Urinary bladder (tissue), 4 donors: Measurements from ENCODE around the gene GAK. TPM values are rescaled to one million over a fixed set of nuclear protein-coding genes. Genes with fewer than 3 reads are reported as not detected.

Source experiments
- DNase-seq: peaks from one replicate; pipeline ENCODE4 v3.0.0-alpha.2; 2015; ENCODE audit errors: extremely low spot score
- H3K27ac ChIP-seq: one replicate; pipeline ENCODE4 v1.5.1; 2013; ENCODE audit warnings: low read depth, mild to moderate bottlenecking, moderate library complexity
- H3K36me3 ChIP-seq: one replicate; pipeline ENCODE4 v1.6.1; 2013; ENCODE audit warnings: mild to moderate bottlenecking, moderate library complexity; ENCODE audit not compliant: insufficient read depth
- H3K4me1 ChIP-seq: one replicate; pipeline ENCODE4 v1.6.1; 2013; ENCODE audit warnings: mild to moderate bottlenecking, moderate library complexity; ENCODE audit not compliant: insufficient read depth
- H3K4me3 ChIP-seq: one replicate; pipeline ENCODE4 v1.5.1; 2013; ENCODE audit warnings: low read depth, low read length
- WGBS: extraction: QIAGEN DNeasy Blood & Tissue Kit; methylation state at CpG from one replicate; pipeline ENCODE4 v1.1.7; 2013; 5-methylcytosine and 5-hydroxymethylcytosine counted together
- polyA plus RNA-seq: library from polyadenylated mRNA; stranded (reverse); fragments of 200-250 nt; gene quantifications from one replicate; pipeline ENCODE4 v1.2.3, GENCODE V29; 2013
- total RNA-seq: library from RNA; depleted of rRNA; stranded (reverse); fragments of >200 nt; gene quantifications from one replicate; pipeline ENCODE4 v1.2.3, GENCODE V29; 2014
- donor health status: healthy with polysubstance abuse.
- donor health status: healthy.

The GAK gene
- total and polyA plus RNA-seq, 2 donors, result 44.8 to 76.2 TPM

- WGBS, result 66% methylated on average over 23 of the region's 23 CpGs
- H3K4me3 ChIP-seq, result no peak overlapping the region
- H3K27ac ChIP-seq, result no peak overlapping the region
- no peaks in the 10 kb centered on the region for H3K36me3 ChIP-seq
- DNase-seq, result no peak
- H3K4me1 ChIP-seq, result peaks cover 1% of the 10 kb centered on the region
Measured at GRCh38 chr4:830601-831482, 101.3 kb downstream of the GAK start.

GRCh38 chr4:829761-830600, 102.1 kb downstream of the GAK start:
- no peak for DNase-seq
- no peaks in the 10 kb centered on the region for H3K36me3 ChIP-seq
- no peak overlapping the region for H3K4me3 ChIP-seq
- peaks cover 1% of the 10 kb centered on the region for H3K4me1 ChIP-seq
- no peak overlapping the region for H3K27ac ChIP-seq
- 59% methylated on average over 26 of the region's 26 CpGs for WGBS

GRCh38 chr4:829291-829690, 102.8 kb downstream of the GAK start:
- 84% methylated on average over 6 of the region's 6 CpGs for WGBS
- H3K27ac ChIP-seq, result no peak overlapping the region
- DNase-seq, result no peak
- peaks cover 1% of the 10 kb centered on the region for H3K4me1 ChIP-seq
- no peak overlapping the region for H3K4me3 ChIP-seq
- H3K36me3 ChIP-seq, result no peaks in the 10 kb centered on the region

GRCh38 chr4:828641-829271, 103.4 kb downstream of the GAK start:
- Histone ChIP-seq H3K36me3 (no peaks in the 10 kb centered on the region), H3K27ac (no peak overlapping the region), H3K4me1 (peaks cover 3% of the 10 kb centered on the region), H3K4me3 (no peak overlapping the region)
- 40% methylated on average over 16 of the region's 16 CpGs for WGBS
- no peak for DNase-seq

DNA sequence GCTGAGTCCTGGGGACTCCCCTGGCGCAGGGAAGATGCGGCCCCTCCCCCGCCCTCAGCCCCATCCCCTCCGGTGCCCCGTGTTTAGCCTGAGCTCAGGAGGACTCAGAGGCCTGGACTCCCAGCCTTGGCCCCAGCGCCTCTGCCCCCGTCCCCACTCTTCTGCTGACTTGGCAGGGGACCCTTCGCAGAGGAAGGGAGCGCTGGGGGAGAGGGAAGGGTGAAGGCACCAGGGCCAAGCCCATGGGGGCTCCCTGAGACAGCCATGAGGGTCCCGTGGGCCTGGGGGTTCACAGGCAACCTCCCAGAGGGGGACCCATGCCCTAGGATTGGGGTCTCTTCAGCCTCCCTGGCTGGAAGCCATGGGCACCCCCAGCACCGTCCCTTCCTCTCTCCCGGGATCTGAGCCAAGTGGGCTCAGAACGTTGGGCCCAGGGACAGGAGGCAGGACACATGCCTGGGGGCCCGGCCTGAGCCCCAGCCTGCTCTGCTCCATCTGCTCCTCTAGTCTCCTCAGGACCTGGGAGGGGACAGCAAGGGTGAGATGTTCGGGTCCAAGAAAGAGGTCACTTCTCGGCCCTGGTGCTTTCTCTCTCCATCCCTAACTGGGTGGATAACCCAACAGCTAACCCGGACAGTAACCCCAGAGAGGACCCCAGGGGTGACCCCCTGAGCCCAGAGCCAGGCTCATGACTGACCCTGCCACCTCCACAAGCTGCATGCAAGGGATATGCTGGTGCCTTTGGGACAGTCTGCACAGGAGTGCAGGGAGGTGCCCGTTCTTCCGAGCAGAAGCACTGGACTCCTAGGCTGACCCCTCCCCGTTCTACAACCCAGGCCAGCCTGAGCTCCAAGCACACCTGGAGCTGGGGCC, 104.7 kb downstream of the GAK start:
- WGBS, result 25% methylated on average over 20 of the region's 20 CpGs
- no peak overlapping the region for H3K27ac ChIP-seq
- H3K4me1 ChIP-seq, result peaks cover 3% of the 10 kb centered on the region
- no peak for DNase-seq
- no peaks in the 10 kb centered on the region for H3K36me3 ChIP-seq
- H3K4me3 ChIP-seq, result no peak overlapping the region

DNA sequence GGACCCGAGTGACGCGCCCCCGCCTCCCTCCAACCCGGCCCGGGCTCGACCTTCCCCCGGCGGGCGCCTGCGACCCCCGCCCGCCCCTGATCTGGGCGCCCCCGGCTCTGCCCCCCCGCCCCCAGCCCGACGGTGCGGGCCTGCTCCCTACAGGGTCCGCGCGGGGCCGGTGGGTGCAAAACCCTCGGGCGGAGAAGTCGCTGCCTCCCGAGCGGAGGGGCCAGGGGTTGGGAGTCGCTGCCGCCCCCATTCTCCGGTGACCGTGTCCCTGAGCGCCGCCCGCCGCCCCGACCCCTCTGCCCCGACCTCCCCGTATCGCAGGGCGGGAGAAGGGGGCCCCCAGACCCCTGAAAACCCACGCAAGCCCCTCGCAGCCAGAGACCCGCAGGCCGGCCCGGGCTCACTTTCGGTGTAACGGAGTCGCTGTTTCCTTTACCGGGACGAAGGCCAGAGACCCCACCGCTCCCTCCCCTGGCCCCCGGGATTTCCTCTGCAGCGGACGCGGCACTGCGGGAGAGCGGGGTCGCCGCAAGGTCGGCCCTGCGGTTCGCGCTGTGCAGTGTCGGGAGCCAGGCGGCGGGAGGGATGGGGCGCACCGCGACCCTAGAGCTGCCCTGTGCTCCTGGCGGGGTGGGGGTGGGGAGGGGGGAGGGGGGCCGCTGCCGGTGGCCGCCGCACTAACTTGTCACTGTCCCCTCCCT, 105.5 kb downstream of the GAK start:
- Histone ChIP-seq H3K4me3 (peak overlapping the region; percentile 11), H3K27ac (no peak overlapping the region), H3K4me1 (peaks cover 3% of the 10 kb centered on the region), H3K36me3 (no peaks in the 10 kb centered on the region)
- no peak for DNase-seq
- under 1% methylated on average over 75 of the region's 75 CpGs for WGBS

- no peaks in the 10 kb centered on the region for H3K36me3 ChIP-seq
- peak within 1 kb of the TSS; percentile 52 for H3K4me3 ChIP-seq
- peaks cover 3% of the 10 kb centered on the region for H3K4me1 ChIP-seq
- H3K27ac ChIP-seq, result no peak within 1 kb of the TSS
- DNase-seq, result no peak
- under 1% methylated on average over 40 of the region's 61 CpGs for WGBS
Measured at GRCh38 chr4:825971-826330, 106.2 kb downstream of the GAK start, which contains the start of gene CPLX1. Gene CPLX1, minus strand, starts transcription at chr4:826129. Its CDS starts 1,607 bp downstream, at chr4:824522.

- Histone ChIP-seq H3K4me1 (peaks cover 3% of the 10 kb centered on the region), H3K36me3 (no peaks in the 10 kb centered on the region), H3K27ac (no peak overlapping the region), H3K4me3 (peak overlapping the region; percentile 52)
- 5% methylated on average over 94 of the region's 94 CpGs for WGBS
- DNase-seq, result no peak
Measured at GRCh38 chr4:825063-825970, 106.8 kb downstream of the GAK start.

- Histone ChIP-seq H3K4me1 (peaks cover 3% of the 10 kb centered on the region), H3K36me3 (no peaks in the 10 kb centered on the region), H3K27ac (no peak overlapping the region), H3K4me3 (no peak overlapping the region)
- 5% methylated on average over 23 of the region's 23 CpGs for WGBS
- DNase-seq, result no peak
Measured at GRCh38 chr4:824461-825062, 107.6 kb downstream of the GAK start.

GRCh38 chr4:823761-824460, 108.2 kb downstream of the GAK start:
- DNase-seq, result no peak
- 36% methylated on average over 24 of the region's 24 CpGs for WGBS
- Histone ChIP-seq H3K4me3 (no peak overlapping the region), H3K4me1 (peaks cover 3% of the 10 kb centered on the region), H3K27ac (no peak overlapping the region), H3K36me3 (no peaks in the 10 kb centered on the region)

DNA sequence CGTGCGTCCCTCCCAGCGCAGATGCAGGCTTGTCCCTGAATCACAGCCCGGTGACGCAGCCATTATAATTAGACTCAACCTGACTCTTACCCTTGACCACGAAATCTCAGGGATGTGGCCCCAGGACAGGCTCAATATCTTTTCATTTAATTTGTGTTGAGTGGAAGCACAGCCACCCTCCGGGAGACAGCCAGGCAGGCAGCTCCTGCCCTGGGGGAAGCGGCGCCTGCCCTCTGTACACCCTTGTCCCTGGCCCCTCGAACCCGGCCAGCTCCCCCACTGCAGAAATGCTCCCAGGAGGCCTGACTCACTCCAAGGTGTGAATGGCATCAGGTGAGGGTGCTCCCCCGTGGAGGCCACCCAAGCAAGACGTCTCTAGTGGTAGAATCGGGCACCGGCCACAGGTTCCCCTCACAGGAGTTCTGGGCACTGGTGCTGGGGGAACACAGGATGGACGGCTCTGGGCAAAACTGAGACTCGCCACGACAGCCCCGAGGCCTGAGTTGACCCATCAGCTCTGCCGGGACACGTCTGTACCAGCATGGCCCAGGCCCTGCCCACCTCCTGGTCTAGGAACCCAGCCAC, 108.8 kb downstream of the GAK start:
- DNase-seq, result no peak
- no peaks in the 10 kb centered on the region for H3K36me3 ChIP-seq
- peaks cover 3% of the 10 kb centered on the region for H3K4me1 ChIP-seq
- H3K27ac ChIP-seq, result no peak overlapping the region
- 68% methylated on average over 21 of the region's 21 CpGs for WGBS
- no peak overlapping the region for H3K4me3 ChIP-seq
